Omental fat pad (tissue), 4 donors: Measurements from ENCODE around the gene MYO18B. TPM values are rescaled to one million over a fixed set of nuclear protein-coding genes. Genes with fewer than 3 reads are reported as not detected.

Source experiments
- ATAC-seq: fragments of 150-250 bp; one replicate; pipeline ENCODE4 v1.9.1; 2016; ENCODE audit warnings: mild to moderate bottlenecking, moderate library complexity; ENCODE audit not compliant: low FRiP score
- DNase-seq: peaks from one replicate; pipeline ENCODE4 v3.0.0-alpha.2; 2019; ENCODE audit warnings: low spot score
- total RNA-seq, 4 donors: library from RNA; depleted of rRNA; stranded (reverse); fragments of >200 nt; gene quantifications; one replicate each; pipeline ENCODE4 v1.1.0, GENCODE V29; 2016
- TF ChIP-seq, protein P1 (sequence below), 3 donors: fragments of 450-650 bp; IDR thresholded peaks; one replicate each; pipeline ENCODE4 v1.5.1; 2016 to 2017; ENCODE audit warnings: antibody characterized with exemption in 3 of 3, mild to moderate bottlenecking in 3 of 3, moderate library complexity in 2 of 3

Gene MYO18B
- total RNA-seq, 4 donors from 2014 or later, result under 0.01 TPM; not detected in 2

DNA sequence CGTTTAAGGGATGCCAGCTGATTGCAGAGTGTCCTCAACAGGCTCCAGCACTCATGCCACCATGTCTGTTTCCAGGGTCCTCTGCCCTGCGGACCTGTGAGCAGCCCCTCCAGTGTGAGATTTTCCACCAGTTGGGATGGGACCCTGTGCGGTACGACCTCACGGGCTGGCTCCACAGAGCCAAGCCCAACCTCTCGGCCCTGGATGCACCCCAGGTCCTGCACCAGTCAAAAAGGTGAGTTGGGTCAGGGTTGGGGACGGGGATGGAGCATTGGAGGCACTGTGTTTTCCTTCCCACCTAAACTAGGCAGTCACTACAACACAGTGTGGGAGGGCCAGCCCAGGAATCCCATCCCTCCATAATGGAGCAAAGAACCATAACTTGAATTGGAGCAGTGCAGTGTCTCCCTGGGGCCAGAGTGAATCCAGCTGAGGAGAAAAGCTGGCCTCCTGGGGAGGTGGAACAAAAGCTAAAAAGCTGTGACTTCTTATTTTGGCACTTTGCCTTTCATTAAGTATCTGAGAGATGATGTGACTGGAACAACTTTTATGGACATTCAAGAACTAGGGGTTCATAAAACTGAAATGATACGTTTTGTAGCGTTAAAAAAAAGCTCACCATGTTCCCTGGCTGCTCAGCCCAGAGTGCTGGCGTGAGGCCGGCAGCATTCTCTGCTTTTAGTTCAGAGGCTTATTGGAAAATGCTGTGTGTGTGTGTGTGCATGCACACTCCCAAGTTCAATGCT lies 101.8 kb downstream of the MYO18B start:
- no peak for ATAC-seq
- DNase-seq, result no peak
- TF ChIP-seq, protein P1, sequence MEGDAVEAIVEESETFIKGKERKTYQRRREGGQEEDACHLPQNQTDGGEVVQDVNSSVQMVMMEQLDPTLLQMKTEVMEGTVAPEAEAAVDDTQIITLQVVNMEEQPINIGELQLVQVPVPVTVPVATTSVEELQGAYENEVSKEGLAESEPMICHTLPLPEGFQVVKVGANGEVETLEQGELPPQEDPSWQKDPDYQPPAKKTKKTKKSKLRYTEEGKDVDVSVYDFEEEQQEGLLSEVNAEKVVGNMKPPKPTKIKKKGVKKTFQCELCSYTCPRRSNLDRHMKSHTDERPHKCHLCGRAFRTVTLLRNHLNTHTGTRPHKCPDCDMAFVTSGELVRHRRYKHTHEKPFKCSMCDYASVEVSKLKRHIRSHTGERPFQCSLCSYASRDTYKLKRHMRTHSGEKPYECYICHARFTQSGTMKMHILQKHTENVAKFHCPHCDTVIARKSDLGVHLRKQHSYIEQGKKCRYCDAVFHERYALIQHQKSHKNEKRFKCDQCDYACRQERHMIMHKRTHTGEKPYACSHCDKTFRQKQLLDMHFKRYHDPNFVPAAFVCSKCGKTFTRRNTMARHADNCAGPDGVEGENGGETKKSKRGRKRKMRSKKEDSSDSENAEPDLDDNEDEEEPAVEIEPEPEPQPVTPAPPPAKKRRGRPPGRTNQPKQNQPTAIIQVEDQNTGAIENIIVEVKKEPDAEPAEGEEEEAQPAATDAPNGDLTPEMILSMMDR (IDR thresholded peaks at IDR 0.05), result no peak

DNA sequence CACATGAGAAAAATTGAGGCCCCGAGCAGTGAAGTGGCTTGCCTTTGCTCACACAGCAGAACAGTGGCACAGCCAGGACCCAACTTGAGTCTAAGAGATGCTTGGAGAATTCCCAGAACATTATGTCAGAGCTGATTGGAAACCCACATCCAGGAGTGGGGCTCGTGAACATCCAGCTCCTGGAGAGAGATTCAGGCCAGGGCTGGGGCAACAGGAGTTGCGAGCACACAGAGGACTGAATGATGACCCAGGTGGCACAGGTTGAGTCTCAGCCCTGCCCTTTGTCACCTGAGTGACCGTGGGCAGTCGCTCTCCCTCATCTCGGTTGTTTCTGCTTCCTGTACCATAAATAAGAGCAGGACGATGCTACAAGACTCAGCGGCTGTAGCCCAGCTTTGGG lies 102.6 kb downstream of the MYO18B start:
- no peak for ATAC-seq
- no peak for DNase-seq
- TF ChIP-seq, protein P1 (IDR thresholded peaks at IDR 0.05), result no peak

DNA sequence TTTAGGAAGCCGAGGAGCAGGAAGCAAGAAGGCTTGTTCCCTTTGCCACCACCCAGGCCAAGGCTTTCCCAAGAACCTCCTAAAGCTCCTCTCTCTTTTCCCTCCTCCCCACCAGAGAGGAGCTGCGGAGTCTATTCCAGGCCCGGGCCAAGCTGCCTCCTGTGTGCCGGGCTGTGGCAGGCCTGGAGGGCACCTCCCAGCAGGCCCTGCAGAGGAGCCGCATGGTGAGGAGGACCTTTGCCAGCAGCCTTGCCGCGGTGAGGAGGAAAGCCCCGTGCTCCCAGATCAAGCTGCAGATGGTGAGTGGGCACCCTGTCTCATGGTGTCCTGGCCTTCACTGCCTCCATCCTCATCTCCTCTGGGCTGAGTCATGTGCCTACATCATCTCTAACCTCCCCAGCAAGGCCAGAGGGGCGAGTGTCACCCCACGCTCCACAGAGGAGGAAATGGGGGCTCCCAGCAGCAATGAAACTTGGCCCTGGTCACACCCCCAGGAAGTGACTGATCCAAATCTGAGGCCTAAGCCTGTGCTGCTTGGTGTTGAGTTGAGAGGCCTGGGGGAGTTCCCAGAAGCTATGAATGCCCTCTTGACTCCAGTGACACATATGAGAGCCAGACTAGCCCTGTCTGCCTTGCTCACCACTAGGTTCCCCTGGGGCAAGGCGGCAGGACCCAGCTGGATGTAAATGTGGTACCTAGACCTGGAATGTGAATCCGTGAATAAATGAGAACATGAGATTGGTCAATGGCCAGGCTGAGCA lies 104.2 kb downstream of the MYO18B start:
- ATAC-seq (no peak), DNase-seq (no peak)
- TF ChIP-seq, protein P1 (IDR thresholded peaks at IDR 0.05), result no peak

DNA sequence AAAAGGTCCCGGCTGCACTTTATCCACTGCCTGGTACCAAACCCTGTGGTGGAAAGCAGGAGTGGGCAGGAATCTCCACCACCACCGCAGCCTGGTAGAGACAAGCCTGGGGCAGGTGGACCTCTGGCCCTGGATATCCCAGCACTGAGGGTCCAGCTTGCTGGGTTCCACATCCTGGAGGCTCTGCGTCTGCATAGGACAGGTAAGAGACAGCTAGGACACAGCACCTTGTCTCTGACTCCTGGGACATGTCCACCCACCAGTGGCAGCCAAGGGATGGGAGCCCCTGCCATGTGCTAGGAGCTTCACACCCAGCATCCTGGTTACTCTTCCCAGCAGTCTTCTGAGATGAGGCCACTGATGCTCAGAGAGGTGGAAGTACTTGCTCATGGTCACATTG lies 105.5 kb downstream of the MYO18B start:
- TF ChIP-seq, protein P1 (IDR thresholded peaks at IDR 0.05), result no peak
- ATAC-seq (no peak), DNase-seq (no peak)

DNA sequence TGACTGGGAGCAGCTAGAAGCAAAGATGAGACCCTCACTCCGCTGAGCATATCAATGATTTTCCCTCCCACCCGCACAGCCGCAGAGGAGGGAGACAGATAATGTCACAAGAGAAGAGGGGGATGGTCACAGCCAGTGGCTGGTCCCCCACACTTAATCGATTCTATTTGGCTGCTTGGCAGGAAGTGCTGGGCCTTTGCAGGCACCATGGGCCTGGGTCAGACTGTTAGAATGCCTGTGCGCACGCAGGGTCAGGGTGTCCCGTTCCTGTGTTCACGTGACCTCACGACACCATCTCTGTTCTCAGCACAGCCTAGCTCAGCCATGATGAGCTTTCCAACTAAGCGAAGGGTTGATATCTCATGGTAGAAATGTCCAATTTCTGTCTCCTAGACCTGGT lies 107.0 kb downstream of the MYO18B start:
- TF ChIP-seq, protein P1 (IDR thresholded peaks at IDR 0.05), result no peak
- ATAC-seq, result peak; percentile 31

DNA sequence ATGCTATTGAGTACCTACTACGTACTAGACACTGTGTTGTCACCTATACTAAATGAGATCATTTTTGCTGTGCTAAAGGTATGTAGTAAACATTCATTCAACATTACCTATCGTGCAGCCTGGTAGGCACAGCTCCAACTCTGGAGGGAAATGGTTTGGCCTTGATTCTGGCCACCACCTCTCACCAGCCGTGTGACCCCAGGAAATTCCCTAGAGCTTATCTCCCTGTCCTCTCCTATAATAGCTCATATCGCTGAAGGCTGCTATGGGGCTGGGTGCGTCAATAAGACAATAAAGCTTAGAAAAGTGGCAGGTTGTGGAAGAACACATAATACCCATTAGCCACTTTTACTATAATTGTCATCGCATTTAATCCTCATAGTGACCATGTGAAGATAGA lies 107.5 kb downstream of the MYO18B start:
- TF ChIP-seq, protein P1 (IDR thresholded peaks at IDR 0.05), result no peak
- DNase-seq (no peak), ATAC-seq (no peak)

More for the DNA sequence above, 107.0 kb downstream of the MYO18B start:
- no peak for DNase-seq
